ENCODE results near the gene PNPLA3.

Gene PNPLA3

DNA sequence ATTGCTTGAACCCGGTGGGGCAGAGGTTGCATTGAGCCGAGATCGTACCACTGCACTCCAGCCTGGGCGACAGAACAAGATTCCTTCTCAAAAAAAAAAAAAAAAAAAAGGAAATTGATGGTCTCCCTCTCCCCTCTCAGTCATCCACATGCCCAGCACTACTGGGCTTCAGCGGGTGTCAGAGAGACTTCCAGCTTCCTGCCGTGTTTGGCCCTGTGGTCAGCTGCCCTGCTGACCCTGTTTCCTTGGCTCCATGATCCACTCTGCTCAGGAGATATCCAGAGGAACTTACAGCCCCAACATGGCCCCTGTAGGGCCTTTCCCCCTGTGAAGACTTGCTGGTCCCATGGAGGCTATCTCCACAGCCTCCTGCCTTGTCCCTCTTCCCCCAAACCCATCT, 6.1 kb upstream of the PNPLA3 start:
- H4K20me1 ChIP-seq (ENCODE audit: insufficient read depth): no peaks in the 10 kb centered on the region
- no peaks in the 10 kb centered on the region for H3K79me2 ChIP-seq (ENCODE audit: insufficient read depth, low read depth)
- H3K4me3 ChIP-seq (IDR thresholded peaks at IDR 0.05; ENCODE audit: insufficient read depth, low read depth, low read length): no peak overlapping the region
- no peak overlapping the region for H2AFZ ChIP-seq (ENCODE audit: low read depth)
- H3K4me1 ChIP-seq (ENCODE audit: low read depth, poor library complexity, severe bottlenecking): no peaks in the 10 kb centered on the region
- H3K27ac ChIP-seq: no peak overlapping the region
- TF ChIP-seq CTCF (conservative IDR thresholded peaks at IDR 0.05; ENCODE audit: low read depth, low read length): no peak
- no peak overlapping the region for H3K4me2 ChIP-seq
- no peak overlapping the region for H3K9ac ChIP-seq
- H3K27me3 ChIP-seq (ENCODE audit: insufficient read depth, low read depth): peaks cover 6% of the 10 kb centered on the region; the same call in 1 of the 2 replicates
- H3K36me3 ChIP-seq (ENCODE audit: insufficient read depth): no peaks in the 10 kb centered on the region

- Histone ChIP-seq H3K27ac (no peak overlapping the region), H3K36me3 (ENCODE audit: insufficient read depth) (no peaks in the 10 kb centered on the region), H3K27me3 (ENCODE audit: insufficient read depth, low read depth) (peaks cover 11% of the 10 kb centered on the region; the same call in 1 of the 2 replicates), H3K4me2 (no peak overlapping the region), H3K9ac (no peak overlapping the region), H3K79me2 (ENCODE audit: insufficient read depth, low read depth) (no peaks in the 10 kb centered on the region), H3K4me3 (IDR thresholded peaks at IDR 0.05; ENCODE audit: insufficient read depth, low read depth, low read length) (no peak overlapping the region), H4K20me1 (ENCODE audit: insufficient read depth) (no peaks in the 10 kb centered on the region), H3K4me1 (ENCODE audit: low read depth, poor library complexity, severe bottlenecking) (no peaks in the 10 kb centered on the region), H2AFZ (ENCODE audit: low read depth) (no peak overlapping the region)
- no peak for TF ChIP-seq CTCF (conservative IDR thresholded peaks at IDR 0.05; ENCODE audit: low read depth, low read length)
Observed at GRCh38 chr22:43919106-43919973, 4.3 kb upstream of the PNPLA3 start.

DNA sequence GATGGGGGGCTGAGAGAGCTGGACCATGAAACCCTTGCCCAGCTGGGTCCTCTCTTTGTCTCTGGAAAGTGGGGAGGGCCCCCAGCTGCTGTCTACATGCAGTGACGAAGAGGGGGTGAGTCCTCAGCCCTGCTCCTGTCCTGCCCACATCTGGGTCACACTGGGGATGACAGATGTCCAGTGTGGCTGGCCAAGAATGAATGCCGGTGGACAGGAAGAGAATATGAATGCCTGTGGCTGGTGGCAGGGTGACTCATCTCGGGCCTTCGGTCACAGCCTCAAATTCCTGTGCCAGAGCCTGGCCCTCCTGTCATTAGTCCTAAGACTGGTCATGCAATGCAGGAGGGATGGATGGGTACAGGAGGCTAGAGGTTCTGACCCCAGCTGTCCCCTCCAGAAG, 2.2 kb upstream of the PNPLA3 start:
- no peak overlapping the region for H3K4me3 ChIP-seq (IDR thresholded peaks at IDR 0.05; ENCODE audit: insufficient read depth, low read depth, low read length)
- H3K27me3 ChIP-seq (ENCODE audit: insufficient read depth, low read depth): peaks cover 15% of the 10 kb centered on the region; the same call in 1 of the 2 replicates

GRCh38 chr22:43922123-43922522, 1.5 kb upstream of the PNPLA3 start:
- H3K79me2 ChIP-seq (ENCODE audit: insufficient read depth, low read depth): no peaks in the 10 kb centered on the region
- peaks cover 14% of the 10 kb centered on the region; the same call in 1 of the 2 replicates for H3K27me3 ChIP-seq (ENCODE audit: insufficient read depth, low read depth)
- no peak overlapping the region for H3K27ac ChIP-seq
- H4K20me1 ChIP-seq (ENCODE audit: insufficient read depth): no peaks in the 10 kb centered on the region
- no peaks in the 10 kb centered on the region for H3K36me3 ChIP-seq (ENCODE audit: insufficient read depth)
- no peak overlapping the region for H3K9ac ChIP-seq
- TF ChIP-seq CTCF (conservative IDR thresholded peaks at IDR 0.05; ENCODE audit: low read depth, low read length): no peak
- H2AFZ ChIP-seq (ENCODE audit: low read depth): no peak overlapping the region
- H3K4me1 ChIP-seq (ENCODE audit: low read depth, poor library complexity, severe bottlenecking): no peaks in the 10 kb centered on the region
- H3K4me2 ChIP-seq: no peak overlapping the region
- H3K4me3 ChIP-seq (IDR thresholded peaks at IDR 0.05; ENCODE audit: insufficient read depth, low read depth, low read length): no peak overlapping the region

More for the DNA sequence above, 2.2 kb upstream of the PNPLA3 start:
- TF ChIP-seq CTCF (conservative IDR thresholded peaks at IDR 0.05; ENCODE audit: low read depth, low read length): no peak
- Histone ChIP-seq H2AFZ (ENCODE audit: low read depth) (no peak overlapping the region), H3K9ac (no peak overlapping the region), H3K79me2 (ENCODE audit: insufficient read depth, low read depth) (no peaks in the 10 kb centered on the region), H3K4me2 (no peak overlapping the region), H3K27ac (no peak overlapping the region), H3K4me1 (ENCODE audit: low read depth, poor library complexity, severe bottlenecking) (no peaks in the 10 kb centered on the region), H3K36me3 (ENCODE audit: insufficient read depth) (no peaks in the 10 kb centered on the region), H4K20me1 (ENCODE audit: insufficient read depth) (no peaks in the 10 kb centered on the region)
